SK-N-SH treated with all-trans-retinoic acid at 6 μM for 48 hours (cell line): ENCODE results near the gene KREMEN1.

Experiments used
- ARNTL ChIP-seq: fragments of 450-650 bp; formaldehyde crosslinking; IDR thresholded peaks from 2 replicates; pipeline ENCODE4 v1.5.0; 2020; ENCODE audit warnings: low read depth, mild to moderate bottlenecking, moderate library complexity, borderline replicate concordance
- GLIS3 ChIP-seq: fragments of 250-450 bp; sonication (Bioruptor Pico); IDR thresholded peaks from 2 replicates; pipeline ENCODE4 v1.5.0; 2020; ENCODE audit warnings: mild to moderate bottlenecking, moderate library complexity
- ISL1 ChIP-seq: fragments of 250-450 bp; sonication (Bioruptor Pico); IDR thresholded peaks from 2 replicates; pipeline ENCODE4 v2.1.2; 2022; ENCODE audit warnings: mild to moderate bottlenecking, moderate library complexity
- PATZ1 ChIP-seq: fragments of 250-450 bp; sonication (Bioruptor Pico); IDR thresholded peaks from 2 replicates; pipeline ENCODE4 v1.8.0; 2020; ENCODE audit warnings: mild to moderate bottlenecking, moderate library complexity, borderline replicate concordance
- RARB ChIP-seq: fragments of 250-450 bp; sonication (Bioruptor Pico); IDR thresholded peaks from 2 replicates; pipeline ENCODE4 v1.8.0; 2021; ENCODE audit warnings: mild to moderate bottlenecking, moderate library complexity
- TCF4 ChIP-seq: fragments of 250-450 bp; sonication (Bioruptor Pico); IDR thresholded peaks from 2 replicates; pipeline ENCODE4 v1.8.0; 2021; ENCODE audit warnings: mild to moderate bottlenecking, moderate library complexity, borderline replicate concordance
- ZFP3 ChIP-seq: fragments of 250-450 bp; sonication (Bioruptor Pico); IDR thresholded peaks from 2 replicates; pipeline ENCODE4 v1.5.0; 2020; ENCODE audit warnings: mild to moderate bottlenecking, moderate library complexity
- ZFP30 ChIP-seq: fragments of 450-650 bp; formaldehyde crosslinking; IDR thresholded peaks from 2 replicates; pipeline ENCODE4 v1.5.0; 2022; ENCODE audit warnings: mild to moderate bottlenecking, moderate library complexity
- ZNF565 ChIP-seq: fragments of 450-650 bp; formaldehyde crosslinking; conservative IDR thresholded peaks from 2 replicates; pipeline ENCODE4 v1.5.0; 2020; ENCODE audit warnings: low read depth, mild to moderate bottlenecking, moderate library complexity
- ZNF8 ChIP-seq: fragments of 450-650 bp; formaldehyde crosslinking; IDR thresholded peaks from 2 replicates; pipeline ENCODE4 v1.5.0; 2020; ENCODE audit warnings: mild to moderate bottlenecking, moderate library complexity

GRCh38 chr22:29198240-29198639, 125.4 kb downstream of the KREMEN1 start:
- TF ChIP-seq ZNF8 (no peak), ZFP3 (CRISPR knock-in tag) (no peak), PATZ1 (CRISPR knock-in tag) (no peak), ARNTL (CRISPR knock-in tag) (no peak), ISL1 (no peak), ZNF565 (CRISPR knock-in tag) (no peak), TCF4 (no peak), GLIS3 (CRISPR knock-in tag) (no peak), RARB (CRISPR knock-in tag) (no peak), ZFP30 (CRISPR knock-in tag) (no peak)
